ENCODE measurements around the gene SPSB1.

DNA sequence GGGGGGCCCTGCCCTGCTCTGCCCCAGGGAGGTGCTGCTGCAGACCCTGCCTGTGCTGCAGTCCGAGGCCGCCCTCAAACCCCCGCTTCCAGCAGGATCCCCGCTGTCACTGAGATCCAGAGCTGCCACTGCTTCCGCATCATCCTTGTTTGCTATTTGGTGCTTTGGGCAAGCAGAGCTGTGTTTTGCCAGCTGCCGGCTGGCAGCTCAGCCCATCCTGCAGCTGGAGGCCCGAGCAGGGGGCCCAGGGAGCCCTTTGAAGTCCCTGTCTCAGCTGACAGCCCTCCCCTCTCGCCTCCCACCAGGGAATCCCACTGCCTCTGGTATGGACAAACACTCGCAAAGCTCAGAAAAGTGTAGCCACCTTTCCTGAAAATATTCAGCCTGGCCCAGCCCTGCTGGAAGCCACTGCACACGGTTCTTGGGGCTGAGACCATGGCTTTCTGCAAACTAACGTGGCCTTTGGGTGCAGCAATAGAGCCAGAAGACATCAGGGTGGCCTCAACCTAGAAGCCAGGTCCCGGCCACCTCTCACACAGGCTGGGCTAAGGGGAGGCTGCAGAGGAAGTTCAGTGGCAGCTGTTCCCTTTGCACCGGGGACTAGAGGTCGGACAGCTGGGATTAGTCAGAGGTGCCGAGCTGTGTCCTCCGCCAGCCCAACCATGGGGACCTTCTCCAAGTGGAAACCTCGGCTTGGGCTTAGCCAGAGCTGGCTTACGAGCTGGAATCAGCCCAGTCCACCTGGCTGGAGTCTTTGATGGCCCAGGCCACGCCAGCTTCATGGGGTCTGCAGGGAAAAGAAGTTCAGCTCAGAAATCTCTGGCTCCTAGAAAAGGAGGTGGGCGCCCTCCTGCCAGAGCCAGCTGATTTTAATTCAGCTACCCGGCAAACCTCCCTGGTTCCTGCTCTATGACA lies 107.1 kb downstream of the SPSB1 start:
- TF ChIP-seq, protein P1, sequence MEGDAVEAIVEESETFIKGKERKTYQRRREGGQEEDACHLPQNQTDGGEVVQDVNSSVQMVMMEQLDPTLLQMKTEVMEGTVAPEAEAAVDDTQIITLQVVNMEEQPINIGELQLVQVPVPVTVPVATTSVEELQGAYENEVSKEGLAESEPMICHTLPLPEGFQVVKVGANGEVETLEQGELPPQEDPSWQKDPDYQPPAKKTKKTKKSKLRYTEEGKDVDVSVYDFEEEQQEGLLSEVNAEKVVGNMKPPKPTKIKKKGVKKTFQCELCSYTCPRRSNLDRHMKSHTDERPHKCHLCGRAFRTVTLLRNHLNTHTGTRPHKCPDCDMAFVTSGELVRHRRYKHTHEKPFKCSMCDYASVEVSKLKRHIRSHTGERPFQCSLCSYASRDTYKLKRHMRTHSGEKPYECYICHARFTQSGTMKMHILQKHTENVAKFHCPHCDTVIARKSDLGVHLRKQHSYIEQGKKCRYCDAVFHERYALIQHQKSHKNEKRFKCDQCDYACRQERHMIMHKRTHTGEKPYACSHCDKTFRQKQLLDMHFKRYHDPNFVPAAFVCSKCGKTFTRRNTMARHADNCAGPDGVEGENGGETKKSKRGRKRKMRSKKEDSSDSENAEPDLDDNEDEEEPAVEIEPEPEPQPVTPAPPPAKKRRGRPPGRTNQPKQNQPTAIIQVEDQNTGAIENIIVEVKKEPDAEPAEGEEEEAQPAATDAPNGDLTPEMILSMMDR (IDR thresholded peaks at IDR 0.05): no peak
- TF ChIP-seq POLR2AphosphoS5 (IDR thresholded peaks at IDR 0.05): no peak
- TF ChIP-seq POLR2A (IDR thresholded peaks at IDR 0.05): no peak
